ENCODE measurements around the gene TRAF3. TPM values are rescaled to one million over a fixed set of nuclear protein-coding genes. Genes with fewer than 3 reads are reported as not detected.

The TRAF3 gene
- total and polyA plus RNA-seq, 12 donors = 2.3 to 15.6 (median 10.2) TPM

DNA sequence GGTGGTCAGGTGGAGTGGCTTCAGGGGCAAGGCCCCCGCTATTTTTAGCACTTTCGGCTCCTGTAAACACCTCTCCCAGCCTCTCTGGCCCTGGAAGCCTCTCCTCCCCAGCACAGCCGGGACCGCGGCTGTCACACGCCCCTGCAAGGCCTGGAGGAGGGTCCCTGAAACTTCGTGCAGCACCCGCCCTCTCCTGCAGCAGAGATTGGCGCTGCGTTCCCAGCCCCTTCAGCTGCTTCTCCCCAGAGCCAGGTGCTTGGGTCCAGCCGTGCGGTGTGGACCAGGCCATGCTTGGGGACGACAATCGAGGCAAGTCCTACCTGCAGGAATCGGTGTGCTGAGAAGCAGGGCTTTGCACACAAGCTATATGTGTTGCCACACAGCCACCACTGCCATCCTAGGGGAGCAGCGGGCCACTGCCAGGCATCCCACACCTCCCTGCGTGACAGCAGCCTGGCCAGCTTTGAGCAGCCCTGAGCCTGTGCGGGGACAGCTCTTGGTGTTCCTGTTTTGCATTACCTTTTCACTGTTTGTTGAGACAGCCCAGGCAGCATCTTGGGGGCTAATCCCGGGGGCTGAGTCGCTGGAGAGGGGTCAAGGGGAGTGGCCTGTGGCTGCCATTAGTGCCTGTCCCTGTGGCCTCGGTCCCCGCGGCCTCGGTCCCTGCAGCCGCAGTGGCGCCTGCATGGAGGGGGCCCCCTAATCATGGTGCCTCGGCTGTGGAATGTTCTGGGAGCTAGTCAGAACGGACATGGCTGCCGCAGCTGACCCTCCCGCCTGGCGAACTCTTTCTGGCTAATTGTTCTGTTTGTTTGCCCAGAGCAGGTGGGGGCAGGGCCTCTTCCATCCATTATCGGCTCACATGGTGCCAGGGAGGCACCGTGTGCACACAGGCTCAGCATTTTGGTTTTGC lies 27.6 kb upstream of the TRAF3 start:
- Histone ChIP-seq H3K36me3 (peaks cover 0 to 4% (median 0%) of the 10 kb centered on the region in 9 donors), H3K27me3 (no peaks in the 10 kb centered on the region), H3K9me3 (no peaks in the 10 kb centered on the region), H3K27ac (no peak overlapping the region), H3K4me1 (no peaks in the 10 kb centered on the region), H3K4me3 (no peak overlapping the region)
- TF ChIP-seq, protein P1, sequence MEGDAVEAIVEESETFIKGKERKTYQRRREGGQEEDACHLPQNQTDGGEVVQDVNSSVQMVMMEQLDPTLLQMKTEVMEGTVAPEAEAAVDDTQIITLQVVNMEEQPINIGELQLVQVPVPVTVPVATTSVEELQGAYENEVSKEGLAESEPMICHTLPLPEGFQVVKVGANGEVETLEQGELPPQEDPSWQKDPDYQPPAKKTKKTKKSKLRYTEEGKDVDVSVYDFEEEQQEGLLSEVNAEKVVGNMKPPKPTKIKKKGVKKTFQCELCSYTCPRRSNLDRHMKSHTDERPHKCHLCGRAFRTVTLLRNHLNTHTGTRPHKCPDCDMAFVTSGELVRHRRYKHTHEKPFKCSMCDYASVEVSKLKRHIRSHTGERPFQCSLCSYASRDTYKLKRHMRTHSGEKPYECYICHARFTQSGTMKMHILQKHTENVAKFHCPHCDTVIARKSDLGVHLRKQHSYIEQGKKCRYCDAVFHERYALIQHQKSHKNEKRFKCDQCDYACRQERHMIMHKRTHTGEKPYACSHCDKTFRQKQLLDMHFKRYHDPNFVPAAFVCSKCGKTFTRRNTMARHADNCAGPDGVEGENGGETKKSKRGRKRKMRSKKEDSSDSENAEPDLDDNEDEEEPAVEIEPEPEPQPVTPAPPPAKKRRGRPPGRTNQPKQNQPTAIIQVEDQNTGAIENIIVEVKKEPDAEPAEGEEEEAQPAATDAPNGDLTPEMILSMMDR (IDR thresholded peaks at IDR 0.05) = no peak
- DNase-seq (no peak), ATAC-seq (no peak)
- intact Hi-C loops (cut with DNase I) = no loop called here
- WGBS, 2 donors = 83 to 86% methylated on average over 33 of the region's 33 CpGs

DNA sequence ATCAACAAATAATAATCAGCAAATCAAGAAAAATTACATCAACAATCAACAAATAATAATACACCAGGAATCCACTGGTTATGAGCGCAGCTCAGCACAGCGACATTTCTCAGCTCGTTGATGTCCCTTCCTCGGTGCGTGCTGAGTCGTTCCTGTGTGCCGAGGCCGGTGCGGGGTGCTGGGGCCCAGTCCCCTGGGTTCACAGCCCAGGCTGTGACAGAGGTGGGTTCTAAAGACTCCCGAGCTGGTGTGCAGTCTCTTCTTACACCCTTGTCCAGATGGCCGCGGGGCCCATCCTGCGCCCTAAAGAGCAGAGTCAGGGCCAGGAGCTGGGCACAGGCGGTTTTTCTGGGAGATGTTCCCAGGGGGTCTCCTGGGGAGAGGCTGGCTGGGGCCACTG lies 26.9 kb upstream of the TRAF3 start:
- intact Hi-C loops (cut with DNase I) = no loop called here
- no peak for DNase-seq
- 96% methylated on average over 14 of the region's 14 CpGs for WGBS, 2 donors

DNA sequence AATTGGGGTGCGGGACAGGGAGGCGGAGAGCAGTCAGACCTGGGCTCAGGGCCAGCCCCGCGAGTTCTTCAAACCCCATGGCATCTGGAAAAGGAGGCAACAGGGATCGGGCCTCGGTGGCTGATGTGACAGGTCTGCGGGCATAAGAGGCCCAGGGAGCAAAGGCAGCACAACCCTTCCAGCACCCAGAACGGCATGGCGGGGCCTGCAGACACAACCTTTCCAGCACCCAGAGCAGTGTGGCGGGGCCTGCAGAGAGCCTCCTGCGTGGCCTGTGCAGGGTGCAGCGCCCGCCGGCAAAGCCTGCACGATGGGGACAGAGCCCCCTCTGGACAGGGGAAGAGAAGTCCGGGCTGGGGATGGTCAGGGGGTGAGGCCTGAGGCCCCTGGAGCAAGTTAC lies 26.2 kb upstream of the TRAF3 start:
- WGBS, 2 donors = 91 to 92% methylated on average over 16 of the region's 16 CpGs
- H3K36me3 ChIP-seq = peaks cover 0 to 4% (median 0%) of the 10 kb centered on the region in 9 donors
- H3K4me3 ChIP-seq = no peak overlapping the region
- ATAC-seq (no peak), DNase-seq (no peak)
- TF ChIP-seq, protein P1 (IDR thresholded peaks at IDR 0.05) = no peak
- no peak overlapping the region for H3K27ac ChIP-seq
- intact Hi-C loops (cut with DNase I) = no loop called here
- H3K27me3 ChIP-seq = no peaks in the 10 kb centered on the region
- H3K4me1 ChIP-seq = no peaks in the 10 kb centered on the region
- H3K9me3 ChIP-seq = no peaks in the 10 kb centered on the region

More for the DNA sequence above, 26.9 kb upstream of the TRAF3 start:
- Histone ChIP-seq H3K9me3 (no peaks in the 10 kb centered on the region), H3K27me3 (no peaks in the 10 kb centered on the region), H3K27ac (no peak overlapping the region), H3K4me3 (no peak overlapping the region), H3K36me3 (peaks cover 0 to 4% (median 0%) of the 10 kb centered on the region in 9 donors), H3K4me1 (no peaks in the 10 kb centered on the region)
- TF ChIP-seq, protein P1 (IDR thresholded peaks at IDR 0.05) = no peak
- no peak for ATAC-seq

DNA sequence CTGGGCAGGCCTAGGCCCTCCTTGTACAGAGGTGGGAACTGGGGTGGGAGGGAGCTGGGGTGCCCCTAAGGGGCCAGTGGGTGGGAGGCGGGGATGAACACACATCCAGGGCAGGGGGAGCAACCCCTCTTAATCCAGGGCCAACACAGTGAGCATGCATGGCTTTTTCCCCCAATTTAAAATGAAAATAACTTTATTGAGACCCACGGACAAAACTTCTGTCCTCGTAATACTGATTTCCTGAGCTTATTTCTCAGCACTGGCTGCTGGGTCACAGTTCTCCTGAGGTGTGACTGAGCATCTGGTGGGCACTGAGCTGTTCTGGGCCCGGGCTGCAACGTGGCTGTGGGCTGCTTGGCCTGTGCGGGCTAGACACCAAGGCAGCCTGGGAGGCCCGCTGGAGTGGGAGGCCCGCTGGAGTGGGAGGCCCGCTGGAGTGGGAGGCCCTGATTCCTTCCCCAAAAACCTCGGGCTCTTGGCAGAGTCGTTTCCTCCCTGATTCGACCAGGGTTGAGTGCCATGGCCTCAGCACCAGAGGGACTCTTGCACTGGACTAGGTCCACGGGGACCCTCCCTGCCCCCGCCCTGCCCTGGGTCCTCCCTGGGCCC lies 24.9 kb upstream of the TRAF3 start:
- TF ChIP-seq, protein P1 (IDR thresholded peaks at IDR 0.05) = no peak
- Histone ChIP-seq H3K4me3 (no peak overlapping the region), H3K4me1 (no peaks in the 10 kb centered on the region), H3K9me3 (no peaks in the 10 kb centered on the region), H3K36me3 (peaks cover 0 to 4% (median 0%) of the 10 kb centered on the region in 9 donors), H3K27me3 (no peaks in the 10 kb centered on the region), H3K27ac (no peak overlapping the region)
- ATAC-seq (no peak), DNase-seq (no peak)
- intact Hi-C loops (cut with DNase I) = no loop called here
- 87 to 88% methylated on average over 13 to 14 of the region's 14 CpGs for WGBS, 2 donors
